ENCODE results near the gene MRPL47. TPM values are rescaled to one million over a fixed set of nuclear protein-coding genes. Genes with fewer than 3 reads are reported as not detected.

The MRPL47 gene
- total and polyA plus RNA-seq, 2 experiments from 2014 or later, result 46.7 to 229 TPM

GRCh38 chr3:179606534-179607085 is 2.2 kb upstream of the MRPL47 start (continued):
- TF ChIP-seq, protein P1, sequence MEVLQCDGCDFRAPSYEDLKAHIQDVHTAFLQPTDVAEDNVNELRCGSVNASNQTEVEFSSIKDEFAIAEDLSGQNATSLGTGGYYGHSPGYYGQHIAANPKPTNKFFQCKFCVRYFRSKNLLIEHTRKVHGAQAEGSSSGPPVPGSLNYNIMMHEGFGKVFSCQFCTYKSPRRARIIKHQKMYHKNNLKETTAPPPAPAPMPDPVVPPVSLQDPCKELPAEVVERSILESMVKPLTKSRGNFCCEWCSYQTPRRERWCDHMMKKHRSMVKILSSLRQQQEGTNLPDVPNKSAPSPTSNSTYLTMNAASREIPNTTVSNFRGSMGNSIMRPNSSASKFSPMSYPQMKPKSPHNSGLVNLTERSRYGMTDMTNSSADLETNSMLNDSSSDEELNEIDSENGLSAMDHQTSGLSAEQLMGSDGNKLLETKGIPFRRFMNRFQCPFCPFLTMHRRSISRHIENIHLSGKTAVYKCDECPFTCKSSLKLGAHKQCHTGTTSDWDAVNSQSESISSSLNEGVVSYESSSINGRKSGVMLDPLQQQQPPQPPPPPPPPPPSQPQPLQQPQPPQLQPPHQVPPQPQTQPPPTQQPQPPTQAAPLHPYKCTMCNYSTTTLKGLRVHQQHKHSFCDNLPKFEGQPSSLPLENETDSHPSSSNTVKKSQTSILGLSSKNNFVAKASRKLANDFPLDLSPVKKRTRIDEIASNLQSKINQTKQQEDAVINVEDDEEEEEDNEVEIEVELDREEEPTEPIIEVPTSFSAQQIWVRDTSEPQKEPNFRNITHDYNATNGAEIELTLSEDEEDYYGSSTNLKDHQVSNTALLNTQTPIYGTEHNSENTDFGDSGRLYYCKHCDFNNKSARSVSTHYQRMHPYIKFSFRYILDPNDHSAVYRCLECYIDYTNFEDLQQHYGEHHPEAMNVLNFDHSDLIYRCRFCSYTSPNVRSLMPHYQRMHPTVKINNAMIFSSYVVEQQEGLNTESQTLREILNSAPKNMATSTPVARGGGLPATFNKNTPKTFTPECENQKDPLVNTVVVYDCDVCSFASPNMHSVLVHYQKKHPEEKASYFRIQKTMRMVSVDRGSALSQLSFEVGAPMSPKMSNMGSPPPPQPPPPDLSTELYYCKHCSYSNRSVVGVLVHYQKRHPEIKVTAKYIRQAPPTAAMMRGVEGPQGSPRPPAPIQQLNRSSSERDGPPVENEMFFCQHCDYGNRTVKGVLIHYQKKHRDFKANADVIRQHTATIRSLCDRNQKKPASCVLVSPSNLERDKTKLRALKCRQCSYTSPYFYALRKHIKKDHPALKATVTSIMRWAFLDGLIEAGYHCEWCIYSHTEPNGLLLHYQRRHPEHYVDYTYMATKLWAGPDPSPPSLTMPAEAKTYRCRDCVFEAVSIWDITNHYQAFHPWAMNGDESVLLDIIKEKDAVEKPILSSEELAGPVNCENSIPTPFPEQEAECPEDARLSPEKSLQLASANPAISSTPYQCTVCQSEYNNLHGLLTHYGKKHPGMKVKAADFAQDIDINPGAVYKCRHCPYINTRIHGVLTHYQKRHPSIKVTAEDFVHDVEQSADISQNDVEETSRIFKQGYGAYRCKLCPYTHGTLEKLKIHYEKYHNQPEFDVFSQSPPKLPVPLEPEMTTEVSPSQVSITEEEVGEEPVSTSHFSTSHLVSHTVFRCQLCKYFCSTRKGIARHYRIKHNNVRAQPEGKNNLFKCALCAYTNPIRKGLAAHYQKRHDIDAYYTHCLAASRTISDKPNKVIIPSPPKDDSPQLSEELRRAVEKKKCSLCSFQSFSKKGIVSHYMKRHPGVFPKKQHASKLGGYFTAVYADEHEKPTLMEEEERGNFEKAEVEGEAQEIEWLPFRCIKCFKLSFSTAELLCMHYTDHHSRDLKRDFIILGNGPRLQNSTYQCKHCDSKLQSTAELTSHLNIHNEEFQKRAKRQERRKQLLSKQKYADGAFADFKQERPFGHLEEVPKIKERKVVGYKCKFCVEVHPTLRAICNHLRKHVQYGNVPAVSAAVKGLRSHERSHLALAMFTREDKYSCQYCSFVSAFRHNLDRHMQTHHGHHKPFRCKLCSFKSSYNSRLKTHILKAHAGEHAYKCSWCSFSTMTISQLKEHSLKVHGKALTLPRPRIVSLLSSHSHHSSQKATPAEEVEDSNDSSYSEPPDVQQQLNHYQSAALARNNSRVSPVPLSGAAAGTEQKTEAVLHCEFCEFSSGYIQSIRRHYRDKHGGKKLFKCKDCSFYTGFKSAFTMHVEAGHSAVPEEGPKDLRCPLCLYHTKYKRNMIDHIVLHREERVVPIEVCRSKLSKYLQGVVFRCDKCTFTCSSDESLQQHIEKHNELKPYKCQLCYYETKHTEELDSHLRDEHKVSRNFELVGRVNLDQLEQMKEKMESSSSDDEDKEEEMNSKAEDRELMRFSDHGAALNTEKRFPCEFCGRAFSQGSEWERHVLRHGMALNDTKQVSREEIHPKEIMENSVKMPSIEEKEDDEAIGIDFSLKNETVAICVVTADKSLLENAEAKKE (CRISPR knock-in tag; IDR thresholded peaks at IDR 0.05), result no peak
- TF ChIP-seq JUNB (IDR thresholded peaks at IDR 0.05; ENCODE audit: unreplicated experiment), result no peak
- no peak for TF ChIP-seq ZNF114 (CRISPR knock-in tag; IDR thresholded peaks at IDR 0.05)
- no peak for TF ChIP-seq EZH2 (IDR thresholded peaks at IDR 0.05; ENCODE audit: low read depth, unreplicated experiment)
- no peak for TF ChIP-seq STAT1 (IDR thresholded peaks at IDR 0.05; ENCODE audit: unreplicated experiment)
- no peak for TF ChIP-seq ZNF331 (CRISPR knock-in tag; IDR thresholded peaks at IDR 0.05; ENCODE audit: low read depth)
- TF ChIP-seq POLR2AphosphoS5 (IDR thresholded peaks at IDR 0.05; ENCODE audit: low read depth), result no peak
- TF ChIP-seq, protein P2, sequence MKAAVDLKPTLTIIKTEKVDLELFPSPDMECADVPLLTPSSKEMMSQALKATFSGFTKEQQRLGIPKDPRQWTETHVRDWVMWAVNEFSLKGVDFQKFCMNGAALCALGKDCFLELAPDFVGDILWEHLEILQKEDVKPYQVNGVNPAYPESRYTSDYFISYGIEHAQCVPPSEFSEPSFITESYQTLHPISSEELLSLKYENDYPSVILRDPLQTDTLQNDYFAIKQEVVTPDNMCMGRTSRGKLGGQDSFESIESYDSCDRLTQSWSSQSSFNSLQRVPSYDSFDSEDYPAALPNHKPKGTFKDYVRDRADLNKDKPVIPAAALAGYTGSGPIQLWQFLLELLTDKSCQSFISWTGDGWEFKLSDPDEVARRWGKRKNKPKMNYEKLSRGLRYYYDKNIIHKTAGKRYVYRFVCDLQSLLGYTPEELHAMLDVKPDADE (IDR thresholded peaks at IDR 0.05), result no peak
- TF ChIP-seq CTCF (conservative IDR thresholded peaks at IDR 0.05; ENCODE audit: low read depth in 2 of 2), result no peak
- TF ChIP-seq NANOG (IDR thresholded peaks at IDR 0.05; ENCODE audit: borderline replicate concordance), result no peak

Data from GM23338 (cell line).